Heart right ventricle (tissue), 16 donors: Measurements from ENCODE around the gene SYNE1. TPM values are rescaled to one million over a fixed set of nuclear protein-coding genes. Genes with fewer than 3 reads are reported as not detected.
"Not testable (repeated sequence)": the region's sequence is repeated elsewhere in the genome, so short reads cannot be mapped to it uniquely, and the experiment has no call there.

Source experiments
- ATAC-seq, 8 donors: fragments of 200-7000 bp; cut with Tn5 transposase; one replicate each; pipeline ENCODE4 v1.9.1; 2020; ENCODE audit warnings: mild to moderate bottlenecking in 8 of 8, moderate library complexity in 8 of 8, moderate number of reproducible peaks in 1 of 8
- DNase-seq, 2 donors: peaks; one replicate each; pipeline ENCODE4 v3.0.0-alpha.2; 2020
- H3K27ac ChIP-seq, 10 donors: fragments of 200-600 bp; sonication (generic) in 2 of 10; one replicate each; pipeline versions ENCODE4 v1.5.0 to v1.8.0; 2020 to 2022; ENCODE audit warnings: mild to moderate bottlenecking in 3 of 10
- H3K27me3 ChIP-seq, 7 donors: fragments of 200-600 bp; one replicate each; pipeline ENCODE4 v1.8.0; 2021 to 2022; ENCODE audit warnings: mild to moderate bottlenecking in 2 of 7
- H3K36me3 ChIP-seq, 9 donors: fragments of 200-600 bp; sonication (generic) in 1 of 9; one replicate each; pipeline versions ENCODE4 v1.5.0 to v1.8.0; 2020 to 2022; ENCODE audit warnings: mild to moderate bottlenecking in 2 of 9
- H3K4me1 ChIP-seq, 9 donors: fragments of 200-600 bp; sonication (generic) in 1 of 9; one replicate each; pipeline versions ENCODE4 v1.5.0 to v1.8.0; 2020 to 2022; ENCODE audit warnings: mild to moderate bottlenecking in 4 of 9
- H3K4me3 ChIP-seq, 10 donors: fragments of 200-600 bp; sonication (generic) in 2 of 10; one replicate each; pipeline versions ENCODE4 v1.5.0 to v1.8.0; 2020 to 2022; ENCODE audit warnings: mild to moderate bottlenecking in 7 of 10, moderate library complexity in 2 of 10
- H3K9me3 ChIP-seq, 11 donors: fragments of 200-600 bp in 10 of 11; sonication (generic) in 2 of 11; one replicate each; pipeline versions ENCODE4 v1.5.0 to v1.8.0; 2013 to 2022; ENCODE audit warnings: mild to moderate bottlenecking in 2 of 11, control low read depth in 1 of 11, moderate library complexity in 1 of 11
- WGBS, 2 donors: extraction: QIAGEN DNeasy Blood & Tissue Kit; methylation state at CpG; one replicate each; pipeline ENCODE4 v1.1.7; 2013; ENCODE audit warnings: inconsistent platforms in 1 of 2; 5-methylcytosine and 5-hydroxymethylcytosine counted together
- intact Hi-C, 10 donors: fragments of 100-400 bp; cut with DNase I; formaldehyde crosslinking; loops; one replicate each; pipeline versions ENCODE4 v1.11.1 to v1.14.2; 2022
- polyA plus RNA-seq, 2 donors: library from polyadenylated mRNA; stranded (reverse); fragments of 200-250 nt; gene quantifications; one replicate each; pipeline ENCODE4 v1.2.3, GENCODE V29; 2013
- total RNA-seq, 10 donors: library from RNA; stranded (reverse); fragmentation: NEBNext Ultra II Directional in 3 of 10; extraction: Animal tissue kit (Norgen Biotek cat#: 25700) in 3 of 10; gene quantifications; one replicate each; pipeline versions ENCODE4 v1.2.1 to v1.2.4, GENCODE V29; 2021 to 2023
- TF ChIP-seq, protein P1 (sequence below), 9 donors: fragments of 200-600 bp; sonication (generic) in 2 of 9; IDR thresholded peaks; one replicate each; pipeline versions ENCODE4 v1.5.0 to v1.8.0; 2021 to 2022; ENCODE audit warnings: antibody characterized with exemption in 9 of 9, mild to moderate bottlenecking in 5 of 9, moderate library complexity in 1 of 9
- donor health status: Arrhythmogenic right ventricular cardiomyopathy.
- donor health status: ischemic (EF 13 %, LVEDD 7.1; RV severe dilation, severe dysfunction).
- donor health status: healthy with polysubstance abuse.
- donor health status: DM: no; HTN: yes; CAD: no.
- donor health status: DM: no; HTN: no; CAD: no.
- donor health status: ischemic (EF 25% LVEDD 6.9; RV normal size, moderate dysfunction).
- donor health status: ischemic (EF 25% LVEDD 5.7; RV mildly dilated, moderate dysfunction).
- donor health status: healthy.
- donor health status: DM: yes; HTN: yes; CAD: no.
- donor health status: Ischemic cardiomyopathy.
- donor health status: ischemic (EF 35%, LVEDD 5.7; RV mildly dilated, moderate dysfunction).
- donor health status: nonischemic (EF 11% LVEDD 7.7; RV severe dilation, severe dysfunction).
- donor health status: DM: yes; HTN: yes; CAD: no.
- donor health status: PGD.
- donor health status: ischemic (EF 29% LVEDD 5.4; RV normal size, mild dysfunction).
- donor health status: nonischemic (EF 23%, LVEDD 6.1; RV moderate dilation, normal function).

The SYNE1 gene
- total and polyA plus RNA-seq, 12 donors, result 18.9 to 176 (median 126) TPM

DNA sequence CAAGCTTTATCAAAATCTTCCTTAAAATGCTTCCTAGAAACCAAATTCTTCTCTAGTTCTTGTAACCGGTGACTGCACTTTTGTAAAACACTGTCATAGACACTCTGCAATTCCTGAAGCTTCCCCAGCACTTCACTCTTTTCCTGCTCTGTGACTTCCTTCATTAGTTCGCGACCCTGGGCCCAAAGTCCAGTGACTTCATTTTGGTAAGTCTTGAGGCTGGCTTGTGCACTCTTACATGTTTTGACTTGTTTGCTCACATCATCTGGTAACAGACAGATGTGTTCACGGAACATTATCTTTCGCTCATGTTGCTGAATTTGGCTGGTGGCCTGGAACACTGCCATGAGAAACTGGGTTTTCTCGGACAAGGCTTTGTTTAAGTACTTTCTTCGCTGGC, 306.2 kb downstream of the SYNE1 start:
- Histone ChIP-seq H3K4me1 (peaks cover 0 to 18% (median 0%) of the 10 kb centered on the region in 9 donors), H3K4me3 (no peak overlapping the region), H3K27ac (no peak overlapping the region), H3K9me3 (no peaks in the 10 kb centered on the region), H3K27me3 (no peaks in the 10 kb centered on the region), H3K36me3 (peaks cover 0 to 100% (median 67%) of the 10 kb centered on the region in 9 donors)
- 73 to 75% methylated on average over 7 of the region's 7 CpGs for WGBS, 2 donors
- DNase-seq, result no peak
- ATAC-seq, result peak in 2 of 8 donors; percentile 25 to 31
- TF ChIP-seq, protein P1, sequence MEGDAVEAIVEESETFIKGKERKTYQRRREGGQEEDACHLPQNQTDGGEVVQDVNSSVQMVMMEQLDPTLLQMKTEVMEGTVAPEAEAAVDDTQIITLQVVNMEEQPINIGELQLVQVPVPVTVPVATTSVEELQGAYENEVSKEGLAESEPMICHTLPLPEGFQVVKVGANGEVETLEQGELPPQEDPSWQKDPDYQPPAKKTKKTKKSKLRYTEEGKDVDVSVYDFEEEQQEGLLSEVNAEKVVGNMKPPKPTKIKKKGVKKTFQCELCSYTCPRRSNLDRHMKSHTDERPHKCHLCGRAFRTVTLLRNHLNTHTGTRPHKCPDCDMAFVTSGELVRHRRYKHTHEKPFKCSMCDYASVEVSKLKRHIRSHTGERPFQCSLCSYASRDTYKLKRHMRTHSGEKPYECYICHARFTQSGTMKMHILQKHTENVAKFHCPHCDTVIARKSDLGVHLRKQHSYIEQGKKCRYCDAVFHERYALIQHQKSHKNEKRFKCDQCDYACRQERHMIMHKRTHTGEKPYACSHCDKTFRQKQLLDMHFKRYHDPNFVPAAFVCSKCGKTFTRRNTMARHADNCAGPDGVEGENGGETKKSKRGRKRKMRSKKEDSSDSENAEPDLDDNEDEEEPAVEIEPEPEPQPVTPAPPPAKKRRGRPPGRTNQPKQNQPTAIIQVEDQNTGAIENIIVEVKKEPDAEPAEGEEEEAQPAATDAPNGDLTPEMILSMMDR (IDR thresholded peaks at IDR 0.05), result no peak
- intact Hi-C loops, result no loop called here

DNA sequence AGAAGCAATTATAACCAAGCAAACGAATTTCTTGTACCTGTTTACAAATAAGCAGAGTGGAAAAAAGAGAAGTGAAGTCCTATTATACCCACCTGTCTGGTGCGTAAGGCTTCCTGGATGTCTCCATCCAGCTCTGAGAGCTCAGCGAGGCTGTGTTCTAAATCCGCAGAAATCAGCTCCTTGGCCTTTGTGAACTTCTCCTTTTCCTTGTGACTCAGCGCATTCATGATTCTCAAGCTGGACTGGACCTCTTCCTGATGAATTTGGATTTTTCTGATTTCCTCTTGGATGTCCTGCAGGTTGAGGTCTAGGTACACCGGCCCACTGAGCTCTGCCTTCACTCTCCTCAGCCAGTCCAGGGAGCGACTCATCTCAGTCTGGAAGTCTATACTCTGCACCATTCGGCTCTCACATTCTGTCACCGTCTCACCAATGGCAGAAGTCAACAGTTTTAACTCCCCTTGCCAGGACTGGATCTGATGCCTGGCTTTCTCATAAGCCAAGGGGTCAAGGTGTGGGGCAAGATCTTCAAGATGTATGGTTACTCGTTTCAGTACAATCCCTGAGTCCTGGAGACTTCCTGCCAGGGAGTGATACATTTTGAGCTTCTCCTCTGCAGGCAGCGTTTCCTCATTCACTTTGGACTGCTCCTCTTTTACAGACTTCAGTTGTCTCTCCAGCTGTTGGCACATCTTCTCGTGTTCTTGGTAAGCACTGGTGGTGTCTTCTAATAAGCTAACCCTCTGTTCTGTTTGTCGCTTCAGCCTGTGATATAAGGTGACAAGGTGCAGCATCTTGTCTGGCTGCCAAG, 307.3 kb downstream of the SYNE1 start:
- WGBS, 2 donors, result 89 to 93% methylated on average over 13 of the region's 13 CpGs
- ATAC-seq, result peak in 4 of 8 donors; percentile 19 to 57 (median 32)

DNA sequence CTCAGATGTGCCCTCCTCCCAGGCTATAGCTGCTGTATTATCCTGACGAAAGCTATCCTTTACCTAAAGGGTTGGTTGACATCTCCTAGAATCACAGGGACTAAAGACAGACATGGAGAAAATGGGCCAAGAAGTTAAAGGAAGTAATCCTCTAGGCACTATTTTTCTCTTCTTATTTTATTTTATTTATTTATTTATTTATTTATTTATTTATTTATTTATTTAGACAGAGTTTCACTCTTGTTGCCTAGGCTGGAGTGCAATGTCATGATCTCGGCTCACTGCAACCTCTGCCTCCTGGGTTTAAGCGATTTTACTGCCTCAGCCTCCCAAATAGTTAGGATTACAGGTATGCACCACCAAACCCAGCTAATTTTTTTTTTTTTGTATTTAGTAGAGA, 309.0 kb downstream of the SYNE1 start:
- 99% methylated on average over 3 of the region's 3 CpGs for WGBS, 2 donors
- H3K27ac ChIP-seq, H3K27me3 ChIP-seq, H3K9me3 ChIP-seq, intact Hi-C loops, H3K4me3 ChIP-seq, ATAC-seq, DNase-seq: not testable (repeated sequence)
- Histone ChIP-seq H3K36me3 (peaks cover 0 to 100% (median 78%) of the 10 kb centered on the region in 9 donors), H3K4me1 (peaks cover 0 to 18% (median 0%) of the 10 kb centered on the region in 9 donors)

More for the DNA sequence above, 307.3 kb downstream of the SYNE1 start:
- Histone ChIP-seq H3K36me3 (peaks cover 0 to 100% (median 66%) of the 10 kb centered on the region in 9 donors), H3K4me3 (no peak overlapping the region), H3K27me3 (no peaks in the 10 kb centered on the region), H3K4me1 (peaks cover 0 to 18% (median 0%) of the 10 kb centered on the region in 9 donors), H3K27ac (no peak overlapping the region), H3K9me3 (no peaks in the 10 kb centered on the region)
- no peak for DNase-seq
- intact Hi-C loops, result no loop called here
- TF ChIP-seq, protein P1 (IDR thresholded peaks at IDR 0.05), result no peak

GRCh38 chr6:152323376-152323775, 313.8 kb downstream of the SYNE1 start:
- Histone ChIP-seq H3K4me1 (peaks cover 0 to 7% (median 0%) of the 10 kb centered on the region in 9 donors), H3K36me3 (peaks cover 0 to 100% (median 81%) of the 10 kb centered on the region in 9 donors), H3K4me3 (no peak overlapping the region), H3K27me3 (no peaks in the 10 kb centered on the region), H3K27ac (no peak overlapping the region), H3K9me3 (no peaks in the 10 kb centered on the region)
- intact Hi-C loops, result no loop called here
- DNase-seq (no peak), ATAC-seq (no peak)
- TF ChIP-seq, protein P1 (IDR thresholded peaks at IDR 0.05), result no peak
- 89 to 90% methylated on average over 13 of the region's 13 CpGs for WGBS, 2 donors

DNA sequence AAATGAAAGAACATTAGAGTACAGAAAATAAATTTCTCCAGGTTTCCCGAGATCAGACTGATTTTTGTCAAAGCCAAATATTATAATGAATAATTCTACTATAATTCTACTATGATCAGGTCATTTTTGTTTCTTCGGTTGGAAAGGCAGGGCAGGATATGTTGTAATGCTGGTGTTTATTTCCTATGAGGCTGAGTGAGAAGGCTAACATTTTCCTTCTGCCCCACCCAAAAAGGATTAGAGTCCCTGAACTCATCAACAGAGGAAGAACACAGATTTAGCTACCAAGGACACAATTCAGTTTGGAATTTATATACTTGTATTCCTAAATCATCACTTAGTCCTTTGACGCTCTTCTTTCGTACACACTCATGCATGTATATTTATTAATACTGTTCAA, 318.9 kb downstream of the SYNE1 start:
- Histone ChIP-seq H3K9me3 (no peaks in the 10 kb centered on the region), H3K4me3 (peak overlapping the region in 4 of 10 donors; percentile 6 to 31 (median 18)), H3K27ac (peak overlapping the region in 9 of 10 donors; percentile 18 to 85 (median 65)), H3K36me3 (peaks cover 0 to 99% (median 55%) of the 10 kb centered on the region in 9 donors), H3K4me1 (peaks cover 0 to 57% (median 25%) of the 10 kb centered on the region in 9 donors), H3K27me3 (no peaks in the 10 kb centered on the region)
- WGBS, 2 donors, result 64 to 66% methylated on average over 4 of the region's 4 CpGs
- intact Hi-C loops, result no loop called here
- peak in 6 of 8 donors; percentile 62 to 80 (median 72) for ATAC-seq
- TF ChIP-seq, protein P1 (IDR thresholded peaks at IDR 0.05), result no peak
- DNase-seq, result peak in 1 of 2 donors; percentile 28
